Testis (tissue), 3 donors: ENCODE measurements around the gene CSRNP3. TPM values are rescaled to one million over a fixed set of nuclear protein-coding genes. Genes with fewer than 3 reads are reported as not detected.

Experiments used
- DNase-seq: peaks from one replicate; pipeline ENCODE4 v3.0.0-alpha.2; 2019
- H3K27ac ChIP-seq, 2 donors: fragments of 200-600 bp; sonication (generic); one replicate each; pipeline ENCODE4 v1.5.1; 2019
- H3K27me3 ChIP-seq: fragments of 200-600 bp; sonication (generic); one replicate; pipeline ENCODE4 v1.5.1; 2019
- H3K36me3 ChIP-seq: fragments of 200-600 bp; sonication (generic); one replicate; pipeline ENCODE4 v1.5.1; 2017; ENCODE audit warnings: low read depth; ENCODE audit errors: missing control alignments
- H3K4me1 ChIP-seq: fragments of 200-600 bp; sonication (generic); one replicate; pipeline ENCODE4 v1.5.1; 2019
- H3K4me3 ChIP-seq, 2 donors: fragments of 200-600 bp; sonication (generic); one replicate each; pipeline ENCODE4 v1.5.1; 2017 to 2019
- H3K9me3 ChIP-seq: fragments of 200-600 bp; sonication (generic); one replicate; pipeline ENCODE4 v1.5.1; 2017
- POLR2A ChIP-seq: fragments of 450-650 bp; IDR thresholded peaks from one replicate; pipeline ENCODE4 v1.6.1; 2017; ENCODE audit warnings: antibody characterized with exemption, mild to moderate bottlenecking, moderate library complexity
- WGBS, 2 donors: methylation state at CpG; one replicate each; pipeline ENCODE4 v1.1.5; 2018; 5-methylcytosine and 5-hydroxymethylcytosine counted together
- intact Hi-C: fragments of 100-400 bp; cut with DNase I; formaldehyde crosslinking; loops from one replicate; pipeline ENCODE4 v1.15.1; 2023; ENCODE audit warnings: low total_unique reads
- polyA plus RNA-seq: library from polyadenylated mRNA; stranded (reverse); fragments of 350-450 nt; fragmentation: Illumina TruSeq; extraction: RNeasy Lipid Tissue Mini Kit (QIAGEN cat#74804); gene quantifications from one replicate; pipeline ENCODE4 v1.2.3, GENCODE V29; 2014; ENCODE audit warnings: low read depth, low replicate concordance; ENCODE audit not compliant: insufficient read depth
- total RNA-seq, 2 donors: library from RNA; depleted of rRNA; stranded (reverse); fragments of >200 nt; gene quantifications; one replicate each; pipeline ENCODE4 v1.2.3, GENCODE V29; 2016
- TF ChIP-seq, protein P1 (sequence below), 3 experiments: fragments of 450-650 bp in 2 of 3; fragments of 200-600 bp in 1 of 3; sonication (generic) in 1 of 3; IDR thresholded peaks; one replicate each; pipeline ENCODE4 v1.5.1; 2016 to 2019; ENCODE audit warnings: antibody characterized with exemption in 3 of 3, mild to moderate bottlenecking in 2 of 3, moderate library complexity in 1 of 3

CSRNP3 gene
- total and polyA plus RNA-seq, 3 donors from 2014 or later = 3.0 to 6.1 (median 5.3) TPM

DNA sequence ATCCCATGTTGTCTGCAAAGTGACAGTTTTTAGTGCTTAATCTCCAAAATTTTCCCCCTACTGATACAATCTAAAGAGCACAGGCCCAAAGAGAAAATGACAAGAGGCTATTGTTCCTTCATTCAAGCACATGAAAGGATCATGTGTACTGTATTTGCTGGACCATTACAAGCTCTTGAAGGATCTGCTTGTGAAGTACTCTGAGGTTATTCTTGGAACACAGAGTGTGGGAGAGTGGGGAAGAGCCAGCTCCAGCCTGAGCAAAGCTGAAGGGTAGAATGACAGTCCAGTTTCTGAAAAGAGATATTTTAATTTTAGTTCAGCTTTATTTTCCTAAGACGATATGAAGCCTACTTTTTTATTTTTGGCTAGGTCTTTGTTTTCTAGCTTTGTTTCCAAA is 212.3 kb downstream of the CSRNP3 start:
- intact Hi-C loops = no loop called here

DNA sequence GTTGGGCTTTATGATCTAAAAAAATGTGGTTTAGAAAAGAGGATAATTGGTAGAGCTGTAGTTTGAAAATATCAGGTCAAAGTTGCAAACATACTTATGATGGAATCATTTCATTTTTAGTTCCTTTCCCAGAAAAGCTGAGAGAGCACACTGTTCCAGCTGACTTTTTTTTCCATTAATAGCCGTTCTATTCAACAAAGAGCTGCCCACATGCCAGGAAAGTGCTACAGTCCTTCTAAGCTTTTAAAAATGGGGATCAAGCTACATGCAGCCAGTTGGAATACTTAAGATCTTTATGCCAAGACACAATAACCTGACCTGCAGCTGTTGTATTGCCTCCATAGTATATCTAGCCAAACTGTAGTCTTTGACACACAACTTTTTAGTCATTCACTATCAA is 213.0 kb downstream of the CSRNP3 start:
- peak; percentile 33 for DNase-seq
- Histone ChIP-seq H3K27ac (peak overlapping the region; percentile 43 to 73), H3K27me3 (no peaks in the 10 kb centered on the region), H3K9me3 (no peaks in the 10 kb centered on the region), H3K4me1 (no peaks in the 10 kb centered on the region), H3K4me3 (no peak overlapping the region), H3K36me3 (no peaks in the 10 kb centered on the region)
- TF ChIP-seq, protein P1, sequence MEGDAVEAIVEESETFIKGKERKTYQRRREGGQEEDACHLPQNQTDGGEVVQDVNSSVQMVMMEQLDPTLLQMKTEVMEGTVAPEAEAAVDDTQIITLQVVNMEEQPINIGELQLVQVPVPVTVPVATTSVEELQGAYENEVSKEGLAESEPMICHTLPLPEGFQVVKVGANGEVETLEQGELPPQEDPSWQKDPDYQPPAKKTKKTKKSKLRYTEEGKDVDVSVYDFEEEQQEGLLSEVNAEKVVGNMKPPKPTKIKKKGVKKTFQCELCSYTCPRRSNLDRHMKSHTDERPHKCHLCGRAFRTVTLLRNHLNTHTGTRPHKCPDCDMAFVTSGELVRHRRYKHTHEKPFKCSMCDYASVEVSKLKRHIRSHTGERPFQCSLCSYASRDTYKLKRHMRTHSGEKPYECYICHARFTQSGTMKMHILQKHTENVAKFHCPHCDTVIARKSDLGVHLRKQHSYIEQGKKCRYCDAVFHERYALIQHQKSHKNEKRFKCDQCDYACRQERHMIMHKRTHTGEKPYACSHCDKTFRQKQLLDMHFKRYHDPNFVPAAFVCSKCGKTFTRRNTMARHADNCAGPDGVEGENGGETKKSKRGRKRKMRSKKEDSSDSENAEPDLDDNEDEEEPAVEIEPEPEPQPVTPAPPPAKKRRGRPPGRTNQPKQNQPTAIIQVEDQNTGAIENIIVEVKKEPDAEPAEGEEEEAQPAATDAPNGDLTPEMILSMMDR (IDR thresholded peaks at IDR 0.05) = no peak
- no peak for TF ChIP-seq POLR2A
- intact Hi-C loops = no loop called here
- 32 to 36% methylated on average over 1 of the region's 1 CpG for WGBS, 2 donors

More for the DNA sequence above, 212.3 kb downstream of the CSRNP3 start:
- Histone ChIP-seq H3K9me3 (no peaks in the 10 kb centered on the region), H3K36me3 (no peaks in the 10 kb centered on the region), H3K27ac (peak overlapping the region in 1 of 2 donors; percentile 73), H3K4me3 (no peak overlapping the region), H3K27me3 (no peaks in the 10 kb centered on the region), H3K4me1 (no peaks in the 10 kb centered on the region)
- peak; percentile 42 for DNase-seq
- no peak for TF ChIP-seq POLR2A
- TF ChIP-seq, protein P1 (IDR thresholded peaks at IDR 0.05) = no peak
- WGBS, 2 donors = 31 to 32% methylated on average over 1 of the region's 1 CpG

DNA sequence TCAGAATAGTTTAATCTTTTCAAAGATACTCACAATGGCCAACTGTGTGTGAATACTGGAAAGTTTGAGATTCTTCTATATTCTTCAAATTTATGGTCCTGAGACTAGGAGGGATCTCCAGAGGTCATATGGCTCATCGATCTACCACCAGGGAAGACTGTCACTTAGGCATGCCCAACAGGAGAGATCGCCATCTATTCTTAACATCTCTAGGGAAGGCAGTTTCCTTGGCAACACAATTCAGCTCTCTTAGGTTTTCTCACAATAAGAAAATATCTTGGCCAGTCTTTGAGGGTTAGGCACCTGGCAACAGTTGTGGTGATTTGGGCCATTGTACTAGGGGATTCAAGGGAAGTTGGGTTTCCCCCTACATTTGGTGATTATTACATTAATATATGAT is 217.3 kb downstream of the CSRNP3 start:
- Histone ChIP-seq H3K27me3 (no peaks in the 10 kb centered on the region), H3K27ac (no peak overlapping the region), H3K4me1 (no peaks in the 10 kb centered on the region), H3K9me3 (no peaks in the 10 kb centered on the region), H3K4me3 (no peak overlapping the region), H3K36me3 (no peaks in the 10 kb centered on the region)
- DNase-seq = no peak
- intact Hi-C loops = no loop called here
- WGBS, 2 donors = 84 to 85% methylated on average over 2 of the region's 2 CpGs
- no peak for TF ChIP-seq POLR2A
- TF ChIP-seq, protein P1 (IDR thresholded peaks at IDR 0.05) = no peak

DNA sequence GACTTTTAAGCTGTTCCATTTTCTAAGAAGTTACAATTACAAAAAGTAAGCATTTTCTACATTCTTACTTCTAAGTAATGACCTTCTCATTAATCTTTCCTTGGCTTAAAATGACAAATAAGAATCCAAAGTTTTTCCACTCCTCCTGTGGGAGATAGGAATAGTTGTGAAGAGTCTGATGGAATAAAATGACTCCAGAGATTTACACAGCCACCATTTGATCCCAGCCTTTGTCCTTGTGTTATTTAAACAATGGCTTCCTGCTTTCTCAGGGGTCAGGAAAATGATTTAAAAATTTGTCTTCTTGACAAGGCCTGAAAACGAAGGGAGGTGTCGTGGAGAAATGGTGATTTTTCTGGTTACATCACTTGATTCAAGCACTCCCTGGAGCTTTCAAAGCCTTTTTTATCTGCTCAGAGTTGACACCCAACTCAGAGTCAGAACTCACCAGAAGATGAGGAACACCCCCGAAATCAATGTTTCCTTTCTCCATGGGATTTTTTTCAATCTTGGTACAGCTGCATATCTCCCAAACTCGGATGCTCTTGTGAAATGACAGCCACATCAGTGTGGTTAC is 218.0 kb downstream of the CSRNP3 start:
- H3K36me3 ChIP-seq = no peaks in the 10 kb centered on the region
- intact Hi-C loops = no loop called here
- 51 to 71% methylated on average over 4 of the region's 4 CpGs for WGBS, 2 donors

More for the DNA sequence above, 218.0 kb downstream of the CSRNP3 start:
- H3K4me1 ChIP-seq = no peaks in the 10 kb centered on the region
- TF ChIP-seq POLR2A = no peak
- TF ChIP-seq, protein P1 (IDR thresholded peaks at IDR 0.05) = no peak
- H3K27ac ChIP-seq = no peak overlapping the region
- H3K27me3 ChIP-seq = no peaks in the 10 kb centered on the region
- H3K4me3 ChIP-seq = no peak overlapping the region
- DNase-seq = no peak
- no peaks in the 10 kb centered on the region for H3K9me3 ChIP-seq
